Muscle of leg (tissue), 16 donors: Measurements from ENCODE around the gene CDC42EP4. TPM values are rescaled to one million over a fixed set of nuclear protein-coding genes. Genes with fewer than 3 reads are reported as not detected.

Experiments used
- DNase-seq: peaks from one replicate; pipeline ENCODE4 v3.0.0; 2013
- H3K27ac ChIP-seq: one replicate; pipeline ENCODE4 v1.5.1; 2013; ENCODE audit warnings: mild to moderate bottlenecking, low read length, control low read depth
- H3K27me3 ChIP-seq: one replicate; pipeline ENCODE4 v1.6.1; 2013; ENCODE audit warnings: low read length; ENCODE audit not compliant: control insufficient read depth, insufficient read depth
- H3K36me3 ChIP-seq: one replicate; pipeline ENCODE4 v1.6.1; 2013; ENCODE audit warnings: low read length; ENCODE audit not compliant: control insufficient read depth, insufficient read depth
- H3K4me1 ChIP-seq: one replicate; pipeline ENCODE4 v1.6.1; 2013; ENCODE audit warnings: low read length; ENCODE audit not compliant: control insufficient read depth, insufficient read depth
- H3K4me3 ChIP-seq: one replicate; pipeline ENCODE4 v1.5.1; 2013; ENCODE audit warnings: low read length, control low read depth
- H3K9me3 ChIP-seq: replicated peaks from 2 replicates; pipeline ENCODE4 v1.6.1; 2013; ENCODE audit warnings: low read depth, low read length; ENCODE audit not compliant: control insufficient read depth
- WGBS: methylation state at CpG from one replicate; pipeline ENCODE4 v1.1.5; 2013; ENCODE audit warnings: missing lambda C conversion rate; ENCODE audit not compliant: insufficient coverage; 5-methylcytosine and 5-hydroxymethylcytosine counted together
- long read RNA-seq, 11 donors: transcript quantifications; one replicate each; lab custom pipeline, GENCODE V29; 2026
- polyA plus RNA-seq, 8 donors: library from polyadenylated mRNA; unstranded; fragments of 120-200 nt; gene quantifications; one replicate each; pipeline versions ENCODE4 v1.2.1 to v1.2.3, GENCODE V29; 2013; ENCODE audit warnings: inconsistent platforms in 1 of 8, low replicate concordance in 1 of 8; ENCODE audit not compliant: insufficient read length in 8 of 8, insufficient read depth in 1 of 8
- total RNA-seq: library from RNA; stranded (reverse); fragments of 120-200 nt; gene quantifications from one replicate; pipeline ENCODE4 v1.2.4, GENCODE V29; 2013

Gene CDC42EP4
- total RNA-seq (13.4 TPM), polyA plus RNA-seq (10 to 100 TPM; 19.8 to 30.9 (median 22.3) TPM)
- long read RNA-seq, donor 1, partial matches to known transcripts = 0 of 6 reads
- long read RNA-seq, donor 1, other reads (novel, unspliced or antisense) = 0 of 6 reads
- long read RNA-seq, donor 2 = 0 reads
- long read RNA-seq, donor 3, transcript CDC42EP4-201 (2 exons, 3,272 nt) = major isoform, 6 of 9 reads
- long read RNA-seq, donor 3, partial matches to known transcripts = 0 of 9 reads
- long read RNA-seq, donor 3, other reads (novel, unspliced or antisense) = 0 of 9 reads
- long read RNA-seq, donor 4, transcript CDC42EP4-201 (2 exons, 3,272 nt) = major isoform, 10 of 11 reads
- long read RNA-seq, donor 4, partial matches to known transcripts = 0 of 11 reads
- long read RNA-seq, donor 4, other reads (novel, unspliced or antisense) = 0 of 11 reads
- long read RNA-seq, donor 5, transcript CDC42EP4-201 (2 exons, 3,272 nt) = major isoform, 20 of 23 reads
- long read RNA-seq, donor 5, partial matches to known transcripts = 0 of 23 reads
- long read RNA-seq, donor 5, other reads (novel, unspliced or antisense) = 0 of 23 reads
- long read RNA-seq, donor 6, transcript CDC42EP4-201 (2 exons, 3,272 nt) = major isoform, 12 of 15 reads
- long read RNA-seq, donor 6, partial matches to known transcripts = 0 of 15 reads
- long read RNA-seq, donor 6, other reads (novel, unspliced or antisense) = 0 of 15 reads
- long read RNA-seq, donor 7, transcript CDC42EP4-201 (2 exons, 3,272 nt) = major isoform, 15 of 16 reads
- long read RNA-seq, donor 7, partial matches to known transcripts = 0 of 16 reads
- long read RNA-seq, donor 7, other reads (novel, unspliced or antisense) = 0 of 16 reads
- long read RNA-seq, donor 8, partial matches to known transcripts = 0 of 6 reads
- long read RNA-seq, donor 8, other reads (novel, unspliced or antisense) = 0 of 6 reads
- long read RNA-seq, donor 9, partial matches to known transcripts = 0 of 1 reads
- long read RNA-seq, donor 9, other reads (novel, unspliced or antisense) = 0 of 1 reads
- long read RNA-seq, donor 10, transcript CDC42EP4-201 (2 exons, 3,272 nt) = major isoform, 6 of 8 reads
- long read RNA-seq, donor 10, partial matches to known transcripts = 0 of 8 reads
- long read RNA-seq, donor 10, other reads (novel, unspliced or antisense) = 0 of 8 reads
- long read RNA-seq, donor 11, transcript CDC42EP4-201 (2 exons, 3,272 nt) = major isoform, 6 of 6 reads
- long read RNA-seq, donor 11, partial matches to known transcripts = 0 of 6 reads
- long read RNA-seq, donor 11, other reads (novel, unspliced or antisense) = 0 of 6 reads

- Histone ChIP-seq H3K4me1 (peaks cover 38% of the 10 kb centered on the region), H3K4me3 (peak within 1 kb of the TSS; percentile 99), H3K9me3 (no peaks in the 10 kb centered on the region), H3K36me3 (no peaks in the 10 kb centered on the region), H3K27ac (peak within 1 kb of the TSS; percentile 96), H3K27me3 (no peaks in the 10 kb centered on the region)
- WGBS = 1% methylated on average over 65 of the region's 71 CpGs
- DNase-seq = peak; percentile 98
These were observed at the start of gene CDC42EP4 for GRCh38 chr17:73311781-73312641. Gene CDC42EP4, minus strand, starts transcription at chr17:73312001. Its CDS starts 25,501 bp downstream, at chr17:73286500.

DNA sequence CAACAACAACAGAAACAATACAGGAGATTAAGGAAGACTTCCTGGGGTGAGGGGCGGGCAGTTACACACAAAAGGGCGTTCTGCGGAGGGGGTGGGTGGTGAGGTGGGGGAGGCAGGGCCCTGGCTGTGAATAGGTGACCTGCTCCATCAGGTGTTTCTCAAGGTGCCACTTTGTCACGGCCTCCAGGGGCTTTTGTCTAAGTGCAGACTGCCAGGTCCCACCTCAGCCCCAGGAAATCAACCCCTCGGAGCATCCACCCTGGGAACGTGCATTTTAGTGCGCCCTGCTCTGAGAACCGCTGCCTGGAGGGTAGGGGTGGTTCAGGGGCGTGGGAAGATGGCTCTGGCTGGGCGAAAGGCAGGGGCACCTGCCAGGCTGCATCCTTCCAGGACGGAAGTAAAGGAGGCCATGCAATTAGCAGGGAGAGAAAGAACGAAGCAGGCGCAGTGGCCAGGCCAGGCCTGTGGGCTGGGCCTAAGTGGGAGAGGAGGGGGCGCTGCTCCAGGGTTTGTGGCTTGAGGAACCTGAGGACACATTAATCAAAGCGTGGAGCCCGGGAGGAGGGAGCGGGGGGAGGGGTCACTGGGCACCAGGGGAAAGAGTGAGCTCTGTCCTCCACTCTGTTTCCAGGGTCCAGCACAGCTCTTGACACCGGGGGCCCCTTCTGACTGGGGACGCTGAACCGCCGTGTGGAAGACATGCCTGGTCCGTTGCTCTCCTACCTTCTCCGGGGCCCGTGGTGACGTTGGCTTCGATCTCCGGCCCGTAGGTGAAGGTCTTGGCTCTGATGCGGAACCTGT, 49.4 kb upstream of the CDC42EP4 start:
- peaks cover 43% of the 10 kb centered on the region for H3K4me1 ChIP-seq
- no peak overlapping the region for H3K4me3 ChIP-seq
- no peaks in the 10 kb centered on the region for H3K9me3 ChIP-seq
- no peaks in the 10 kb centered on the region for H3K27me3 ChIP-seq
- H3K36me3 ChIP-seq = peaks cover 9% of the 10 kb centered on the region
- WGBS = 59% methylated on average over 24 of the region's 29 CpGs
- DNase-seq = no peak
- no peak overlapping the region for H3K27ac ChIP-seq

DNA sequence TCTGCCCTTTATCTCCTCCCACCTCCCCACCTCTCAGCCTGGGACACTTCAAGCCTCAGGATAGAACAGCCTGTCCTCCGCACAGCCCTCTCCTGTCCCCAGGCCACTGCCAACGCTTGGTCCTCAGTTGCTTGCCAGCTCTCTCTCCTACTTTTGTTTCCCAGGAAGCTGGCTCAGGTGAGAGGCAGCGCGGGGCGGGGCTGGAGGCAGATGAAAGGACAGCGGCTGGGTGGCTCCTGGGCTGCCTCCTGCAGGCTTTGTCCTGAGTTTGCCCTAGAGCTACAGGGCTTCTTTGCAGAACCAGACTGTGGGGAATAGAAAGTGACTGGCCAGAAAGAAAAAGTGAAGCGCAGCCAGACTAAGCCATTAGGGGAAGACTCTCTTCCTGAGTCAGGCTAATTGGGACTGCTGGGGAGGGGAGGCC, 48.2 kb upstream of the CDC42EP4 start:
- peaks cover 37% of the 10 kb centered on the region for H3K4me1 ChIP-seq
- DNase-seq = no peak
- 55% methylated on average over 7 of the region's 7 CpGs for WGBS
- no peaks in the 10 kb centered on the region for H3K27me3 ChIP-seq
- peaks cover 15% of the 10 kb centered on the region for H3K36me3 ChIP-seq
- H3K9me3 ChIP-seq = no peaks in the 10 kb centered on the region
- no peak overlapping the region for H3K27ac ChIP-seq
- H3K4me3 ChIP-seq = no peak overlapping the region

DNA sequence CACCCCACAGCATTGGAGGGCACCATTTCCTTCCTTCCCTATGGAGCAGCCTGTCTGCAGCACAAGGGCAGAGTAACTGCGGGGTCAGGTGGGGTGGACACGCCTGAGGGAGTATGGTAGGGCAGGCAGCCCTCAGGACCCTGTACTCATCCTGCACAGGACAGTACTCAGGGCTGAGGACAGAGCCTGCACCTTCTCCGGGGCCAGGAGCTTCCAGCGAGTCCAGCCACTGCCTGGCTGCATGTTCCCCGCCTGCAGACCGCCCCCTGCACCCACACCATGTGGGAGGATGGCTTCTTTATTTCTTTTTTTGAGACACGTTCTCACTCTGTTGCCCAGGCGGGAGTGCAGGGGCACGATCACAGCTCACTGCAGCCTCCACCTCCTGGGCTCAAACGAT, 47.6 kb upstream of the CDC42EP4 start:
- no peak overlapping the region for H3K4me3 ChIP-seq

DNA sequence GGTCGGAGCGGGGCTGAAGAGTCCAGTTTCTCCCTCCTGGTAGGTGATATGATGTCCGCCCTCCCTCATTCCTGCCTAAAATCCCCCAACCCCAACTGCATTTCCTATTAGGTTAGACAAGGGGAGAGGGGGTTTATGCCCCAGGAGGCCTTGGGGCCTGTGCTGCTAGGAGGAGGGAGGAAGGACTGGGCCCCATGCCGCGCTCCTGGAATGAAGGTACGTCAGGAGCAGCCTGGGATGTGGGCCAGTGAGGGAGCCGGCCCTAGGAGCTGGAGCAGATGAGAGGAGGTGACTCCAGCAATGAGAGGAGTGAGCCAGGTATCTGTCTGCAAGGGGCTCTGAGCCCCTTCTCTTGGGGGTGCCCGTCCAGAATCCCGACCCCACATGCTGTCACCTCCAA, 46.9 kb upstream of the CDC42EP4 start:
- DNase-seq = no peak
- no peak overlapping the region for H3K27ac ChIP-seq
- H3K27me3 ChIP-seq = no peaks in the 10 kb centered on the region
- no peaks in the 10 kb centered on the region for H3K9me3 ChIP-seq
- H3K4me1 ChIP-seq = peaks cover 36% of the 10 kb centered on the region
- WGBS = 71% methylated on average over 3 of the region's 9 CpGs
- no peak overlapping the region for H3K4me3 ChIP-seq
- peaks cover 11% of the 10 kb centered on the region for H3K36me3 ChIP-seq

More for the DNA sequence above, 47.6 kb upstream of the CDC42EP4 start:
- Histone ChIP-seq H3K36me3 (peaks cover 15% of the 10 kb centered on the region), H3K27ac (no peak overlapping the region), H3K27me3 (no peaks in the 10 kb centered on the region), H3K9me3 (no peaks in the 10 kb centered on the region), H3K4me1 (peaks cover 36% of the 10 kb centered on the region)
- no peak for DNase-seq
- 69% methylated on average over 5 of the region's 10 CpGs for WGBS

DNA sequence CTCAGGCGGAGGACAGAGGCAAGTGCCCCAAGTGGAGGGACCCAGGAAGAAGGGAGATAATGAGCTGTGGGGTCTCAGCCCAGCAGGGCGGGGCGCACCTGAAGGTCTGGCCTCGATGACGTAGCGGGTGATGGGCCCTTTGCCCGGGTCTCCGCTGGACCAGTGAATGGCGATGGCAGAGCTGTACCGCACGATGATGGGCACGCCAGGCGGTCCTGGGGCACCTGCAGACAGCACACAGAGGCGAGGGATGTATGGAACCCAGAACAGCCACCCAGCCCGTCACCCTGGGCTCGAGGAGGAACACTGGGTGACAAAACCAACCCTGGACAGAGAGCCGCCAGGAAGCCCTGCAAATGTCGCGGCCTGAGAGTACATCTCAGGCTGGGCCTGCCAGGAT, 46.2 kb upstream of the CDC42EP4 start:
- no peak overlapping the region for H3K4me3 ChIP-seq
- peaks cover 36% of the 10 kb centered on the region for H3K4me1 ChIP-seq
- 94% methylated on average over 16 of the region's 19 CpGs for WGBS
- H3K9me3 ChIP-seq = no peaks in the 10 kb centered on the region
- no peak overlapping the region for H3K27ac ChIP-seq
- H3K36me3 ChIP-seq = peaks cover 9% of the 10 kb centered on the region
- DNase-seq = no peak
- no peaks in the 10 kb centered on the region for H3K27me3 ChIP-seq

GRCh38 chr17:73357318-73357717, 45.5 kb upstream of the CDC42EP4 start:
- Histone ChIP-seq H3K36me3 (peaks cover 10% of the 10 kb centered on the region), H3K27ac (no peak overlapping the region), H3K4me3 (no peak overlapping the region), H3K4me1 (peaks cover 36% of the 10 kb centered on the region), H3K27me3 (no peaks in the 10 kb centered on the region), H3K9me3 (no peaks in the 10 kb centered on the region)
- WGBS = 83% methylated on average over 7 of the region's 9 CpGs
- DNase-seq = no peak

DNA sequence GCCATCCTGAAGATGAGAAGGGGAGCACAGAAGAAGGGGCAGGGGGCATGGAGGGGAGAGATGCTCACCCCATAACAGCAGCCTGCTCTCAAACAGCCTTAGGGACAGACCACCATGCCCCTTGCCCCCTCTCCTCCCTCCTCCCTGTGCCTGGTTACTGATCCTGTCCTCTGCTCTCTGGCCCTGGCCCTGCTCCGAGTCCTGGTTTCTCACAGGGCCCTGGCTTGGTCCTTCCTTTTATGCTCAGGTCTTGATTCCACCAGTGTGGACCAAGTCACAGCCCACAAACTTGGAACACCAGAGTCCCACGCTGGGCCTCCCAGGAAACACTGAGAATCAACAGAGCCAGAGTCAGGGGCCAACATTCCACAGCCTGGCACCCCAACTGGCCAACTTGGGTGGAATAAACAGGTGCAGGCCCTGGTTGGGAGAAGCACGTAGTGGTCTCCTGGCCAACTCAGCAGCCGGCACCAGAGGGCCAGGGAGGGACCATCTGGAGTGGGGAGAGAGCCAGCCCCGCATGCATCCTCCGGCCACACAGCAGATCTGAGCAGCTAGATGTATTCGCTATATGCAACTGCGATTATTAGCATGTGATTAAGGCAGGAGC, 44.9 kb upstream of the CDC42EP4 start:
- H3K4me1 ChIP-seq = peaks cover 35% of the 10 kb centered on the region
- 55% methylated on average over 7 of the region's 8 CpGs for WGBS
- H3K27ac ChIP-seq = peak overlapping the region; percentile 72
- H3K4me3 ChIP-seq = no peak overlapping the region
- H3K27me3 ChIP-seq = no peaks in the 10 kb centered on the region
- peak; percentile 57 for DNase-seq
- H3K36me3 ChIP-seq = peaks cover 14% of the 10 kb centered on the region
- no peaks in the 10 kb centered on the region for H3K9me3 ChIP-seq
